ENCODE results near the gene USF2.
"Not testable (repeated sequence)": the region's sequence is repeated elsewhere in the genome, so short reads cannot be mapped to it uniquely, and the experiment has no call there.

Gene USF2

DNA sequence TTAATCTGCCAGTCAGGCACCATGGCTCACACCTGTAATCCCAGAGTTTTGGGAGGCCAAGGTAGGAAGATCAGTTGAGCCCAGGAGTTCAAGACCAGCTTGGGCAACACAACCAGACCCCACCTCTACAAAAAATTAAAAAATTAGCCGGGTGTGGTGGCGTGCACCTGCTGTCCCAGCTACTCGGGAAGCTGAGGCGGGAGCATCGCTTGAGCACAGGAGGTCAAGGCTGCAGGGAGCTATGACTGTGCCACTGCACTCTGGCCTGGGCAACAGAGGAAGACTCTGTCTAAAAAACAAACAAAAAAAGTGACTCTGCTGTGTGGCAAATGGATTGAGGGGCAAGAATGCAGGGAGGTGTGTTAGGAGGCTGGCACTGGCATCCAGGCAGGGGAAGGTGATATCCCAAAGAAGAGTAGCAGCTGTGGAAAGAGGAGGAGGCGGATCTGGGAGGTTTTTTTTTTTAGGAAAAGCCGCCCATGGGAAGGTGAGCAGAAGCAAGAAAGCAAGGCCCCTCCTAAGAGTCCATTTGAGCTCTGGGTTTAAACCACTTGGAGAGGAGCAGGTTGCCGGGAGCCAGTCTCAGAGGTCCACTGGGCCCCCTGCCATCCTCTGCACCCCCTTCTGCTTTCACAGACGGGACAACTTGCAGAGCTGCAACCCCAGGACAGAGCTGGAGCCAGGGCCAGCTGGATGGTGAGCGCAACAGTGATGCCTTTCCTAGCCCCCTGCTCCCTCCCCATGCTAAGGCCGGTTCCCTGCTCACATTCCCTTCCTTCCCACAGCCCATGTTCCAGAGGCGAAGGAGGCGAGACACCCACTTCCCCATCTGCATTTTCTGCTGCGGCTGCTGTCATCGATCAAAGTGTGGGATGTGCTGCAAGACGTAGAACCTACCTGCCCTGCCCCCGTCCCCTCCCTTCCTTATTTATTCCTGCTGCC lies 15.7 kb downstream of the USF2 start:
- DNase-seq (ENCODE audit: low read depth in 3 of 3), result no peak

DNA sequence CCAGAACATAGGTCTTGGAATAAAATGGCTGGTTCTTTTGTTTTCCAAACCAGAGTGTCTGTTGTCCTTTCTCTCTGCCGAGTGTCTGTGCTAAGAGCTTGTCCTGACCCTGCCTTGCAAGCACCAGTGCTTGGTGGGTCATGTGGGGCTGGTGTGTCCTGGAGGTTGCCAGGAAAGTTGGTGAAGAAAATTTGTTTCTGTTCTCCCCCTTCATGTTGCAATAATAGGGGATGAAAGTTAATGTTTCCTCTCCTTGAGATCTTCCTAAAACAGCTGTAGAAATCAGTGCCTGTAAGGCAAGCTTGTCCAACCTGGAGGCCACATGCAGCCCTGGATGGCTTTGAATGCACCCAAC lies 16.3 kb downstream of the USF2 start:
- DNase-seq (ENCODE audit: low read depth in 3 of 3), result no peak

DNA sequence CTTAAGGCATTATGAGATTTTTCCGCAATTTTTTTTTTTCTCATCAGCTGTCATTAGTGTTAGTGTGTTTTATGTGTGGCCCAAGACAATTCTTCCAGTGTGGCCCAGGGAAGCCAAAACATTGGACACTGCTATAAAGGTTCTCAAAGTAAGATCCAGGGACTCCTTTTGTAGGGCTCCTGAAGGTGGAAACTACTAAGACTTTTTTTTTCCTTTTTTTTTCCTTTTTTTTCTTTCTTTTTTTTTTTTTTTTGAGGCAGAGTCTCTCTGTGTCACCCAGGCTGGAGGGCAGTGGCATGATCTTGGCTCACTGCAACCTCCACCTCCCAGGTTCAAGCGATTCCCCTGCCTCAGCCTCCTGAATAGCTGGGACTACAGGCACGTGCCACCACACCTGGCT lies 16.7 kb downstream of the USF2 start:
- DNase-seq (ENCODE audit: low read depth in 3 of 3), result not testable (repeated sequence)

DNA sequence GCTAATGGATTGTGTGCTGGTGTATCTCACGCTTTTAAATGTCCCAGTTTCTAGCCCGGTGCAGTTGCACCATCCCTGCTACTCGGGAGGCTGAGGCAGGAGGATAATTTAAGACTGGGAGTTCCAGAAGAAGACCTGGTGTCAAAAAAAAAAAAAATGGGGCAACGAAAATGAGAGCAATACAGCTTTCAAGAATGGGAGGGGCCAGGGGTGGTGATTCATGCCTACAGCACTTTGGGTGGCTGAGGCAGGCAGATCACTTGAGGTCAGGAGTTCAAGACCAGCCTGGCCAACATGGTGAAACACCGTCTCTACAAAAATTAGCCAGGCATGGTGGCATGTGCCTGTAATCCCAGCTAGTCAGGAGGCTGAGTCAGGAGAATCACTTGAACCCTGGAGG lies 17.3 kb downstream of the USF2 start:
- not testable (repeated sequence) for DNase-seq (ENCODE audit: low read depth in 3 of 3)

- no peak for DNase-seq (ENCODE audit: low read depth in 3 of 3)
Observed at GRCh38 chr19:35287713-35288112, 19.0 kb downstream of the USF2 start.

GRCh38 chr19:35288331-35288730 lies 19.6 kb downstream of the USF2 start:
- no peak for DNase-seq (ENCODE audit: low read depth in 3 of 3)

DNA sequence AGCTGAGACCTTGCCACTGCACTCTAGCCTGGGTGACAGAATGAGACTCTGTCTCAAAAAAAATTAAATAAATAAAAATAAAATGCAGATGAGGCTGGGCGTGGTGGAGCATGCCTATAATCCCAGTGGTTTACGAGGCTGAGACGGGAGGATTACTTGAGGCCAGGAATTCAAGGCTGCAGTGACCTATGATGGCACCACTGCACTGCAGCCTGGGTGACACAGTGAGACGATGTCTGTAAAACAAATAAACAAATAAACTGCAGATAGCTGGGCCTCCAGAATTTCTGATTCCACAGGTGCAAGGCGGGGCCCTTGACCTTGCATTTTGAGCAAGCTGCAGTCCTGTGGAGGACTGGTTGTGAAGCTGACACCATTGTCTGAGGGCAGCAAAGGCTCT lies 20.1 kb downstream of the USF2 start:
- DNase-seq (ENCODE audit: low read depth in 3 of 3), result no peak

GRCh38 chr19:35290381-35291127 lies 21.8 kb downstream of the USF2 start:
- no peak for DNase-seq (ENCODE audit: low read depth in 3 of 3)

DNA sequence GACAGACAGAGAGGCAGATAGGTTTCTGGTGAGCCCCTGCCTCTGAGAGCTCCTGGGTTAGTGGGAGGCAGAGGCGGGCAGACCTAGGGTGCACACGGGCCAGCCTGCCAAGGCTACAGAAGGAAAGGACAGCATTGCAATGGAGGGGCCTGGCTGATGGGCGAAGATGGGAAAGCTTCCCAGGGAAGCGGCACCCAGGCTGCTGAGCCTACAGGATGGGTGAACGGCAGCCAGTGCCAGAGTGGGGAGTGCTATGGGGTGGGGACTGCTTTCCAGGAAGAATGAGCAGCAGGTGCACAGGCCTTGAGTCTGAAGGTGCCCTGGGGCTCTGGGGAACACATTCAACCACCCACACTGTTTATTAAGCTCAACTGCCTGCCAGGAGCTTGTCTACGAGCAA lies 22.5 kb downstream of the USF2 start:
- no peak for DNase-seq (ENCODE audit: low read depth in 3 of 3)

DNA sequence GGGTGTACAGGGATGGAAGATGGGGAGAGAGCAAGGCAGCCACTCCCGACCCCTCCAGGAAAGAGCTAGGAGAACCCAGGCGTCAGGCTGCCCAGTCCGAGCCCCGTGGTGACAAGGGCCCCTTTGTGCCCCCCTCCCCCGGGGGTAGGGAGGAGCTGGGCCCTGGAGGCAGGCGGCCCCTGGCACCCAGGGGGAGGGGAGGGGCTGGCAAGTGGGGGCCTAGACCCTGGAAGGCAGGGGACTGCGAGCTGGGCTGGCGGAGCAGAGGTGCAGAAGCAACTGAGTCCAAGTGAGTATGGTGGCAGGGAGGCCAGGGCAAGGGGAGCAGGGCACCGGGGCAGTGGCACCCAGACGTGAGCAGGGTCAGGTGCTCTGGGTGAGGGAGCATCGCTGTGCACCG lies 23.2 kb downstream of the USF2 start, which contains the start of gene MAG:
Gene MAG, plus strand, starts transcription at position 246 of the 400 bp plus-strand sequence. CDS start 3,248 bp downstream, outside the sequence.
- no peak for DNase-seq (ENCODE audit: low read depth in 3 of 3)

DNA sequence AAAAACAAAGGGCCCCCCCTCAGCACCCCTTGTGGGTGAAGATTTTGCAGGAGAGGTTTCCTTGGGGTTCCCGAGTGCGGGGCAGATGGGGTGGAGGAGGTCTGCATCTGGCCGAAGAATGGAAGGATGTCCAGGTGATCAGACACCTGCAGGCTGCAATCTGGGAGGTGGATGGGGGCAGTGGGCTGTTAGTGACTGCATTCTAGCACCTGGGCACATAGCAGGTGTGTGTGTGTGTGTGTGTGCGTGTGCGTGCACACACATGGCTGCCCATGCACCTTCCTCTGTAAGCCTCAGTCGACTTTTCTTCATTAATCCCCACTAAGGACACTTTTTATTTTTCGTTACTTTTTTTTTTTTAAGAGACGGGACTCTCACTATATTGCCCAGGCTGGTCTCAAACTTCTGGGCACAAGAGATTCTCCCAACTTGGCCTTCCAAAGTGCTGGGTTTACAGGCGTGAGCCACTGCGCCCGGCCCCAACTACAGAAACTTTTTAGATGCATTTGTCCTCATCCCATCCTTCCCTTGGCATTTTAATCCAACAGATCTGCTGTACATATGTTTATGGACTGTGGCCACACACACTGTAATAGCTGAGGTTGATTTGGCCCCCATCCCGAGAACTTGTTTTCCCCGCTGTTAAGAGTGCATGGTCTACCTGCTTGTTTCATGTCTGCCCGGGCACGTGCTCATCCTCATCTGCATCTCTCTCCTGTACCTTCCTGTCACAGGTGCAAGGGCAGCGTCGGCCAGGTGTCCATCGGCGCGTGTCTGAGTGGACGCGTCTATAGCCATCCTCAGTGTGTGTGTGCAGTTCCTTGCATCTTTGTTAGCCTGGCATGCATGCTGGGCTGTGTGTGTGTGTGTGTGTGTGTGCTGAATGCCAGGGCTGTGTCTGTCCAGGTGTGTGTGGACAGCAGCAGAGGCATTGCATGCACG lies 23.9 kb downstream of the USF2 start:
- no peak for DNase-seq (ENCODE audit: low read depth in 3 of 3)

DNA sequence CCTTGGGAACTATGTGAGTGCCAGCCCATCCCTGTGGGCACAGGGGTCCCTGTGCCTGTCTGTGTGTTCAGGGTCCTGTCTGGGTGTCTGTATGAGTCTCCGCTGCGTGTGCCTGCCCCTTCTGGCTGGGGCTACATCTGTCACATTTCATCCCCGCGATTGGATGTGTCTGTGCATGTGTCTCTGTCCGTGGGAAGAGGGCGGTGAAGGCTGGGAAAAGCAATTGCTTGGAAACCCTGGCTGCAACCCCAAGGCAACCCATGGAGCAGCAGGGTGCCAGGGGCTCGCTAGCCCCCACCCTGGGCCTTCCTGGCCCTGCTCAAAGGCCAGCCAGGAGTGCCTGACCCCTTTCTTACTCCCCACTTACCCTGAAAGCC lies 24.6 kb downstream of the USF2 start:
- no peak for DNase-seq (ENCODE audit: low read depth in 3 of 3)

- no peak for DNase-seq (ENCODE audit: low read depth in 3 of 3)
Observed at GRCh38 chr19:35293808-35294207, 25.0 kb downstream of the USF2 start.

GRCh38 chr19:35294328-35294727 lies 25.6 kb downstream of the USF2 start:
- DNase-seq (ENCODE audit: low read depth in 3 of 3), result no peak

GRCh38 chr19:35294859-35295791 lies 26.4 kb downstream of the USF2 start:
- DNase-seq (ENCODE audit: low read depth in 3 of 3), result no peak

- DNase-seq (ENCODE audit: low read depth in 3 of 3), result peak in 1 of 3 donors; percentile 31
Observed at GRCh38 chr19:35295792-35296462, 27.2 kb downstream of the USF2 start.

- DNase-seq (ENCODE audit: low read depth in 3 of 3), result no peak
Observed at GRCh38 chr19:35296644-35297514, 28.1 kb downstream of the USF2 start.

- DNase-seq (ENCODE audit: low read depth in 3 of 3), result no peak
Observed at GRCh38 chr19:35297515-35297848, 28.7 kb downstream of the USF2 start.

DNA sequence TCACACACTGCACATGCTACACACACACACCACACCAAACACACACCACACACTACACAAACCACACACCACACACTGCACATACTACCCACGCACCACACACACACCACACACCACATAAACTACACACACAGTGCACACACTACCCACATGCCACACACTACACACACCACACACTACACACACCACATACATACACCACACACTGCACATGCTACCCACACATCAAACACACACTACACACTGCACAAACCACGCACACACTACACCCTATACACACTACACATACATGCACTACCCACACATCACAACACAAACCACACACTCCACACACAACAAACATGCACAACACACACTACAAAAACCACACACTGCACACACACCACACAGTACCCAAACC lies 29.2 kb downstream of the USF2 start:
- no peak for DNase-seq (ENCODE audit: low read depth in 3 of 3)
